GM20000 (cell line): ENCODE results near the gene CPT1C.

Source experiments
- DNase-seq: peaks from one replicate; pipeline ENCODE4 v3.0.0; 2012; ENCODE audit warnings: low spot score
- TF ChIP-seq, protein P1 (sequence below): IDR thresholded peaks from 2 replicates; pipeline ENCODE4 v1.5.1; 2012; ENCODE audit warnings: mild to moderate bottlenecking, control low read depth; ENCODE audit errors: extremely low read depth, missing control alignments

The CPT1C gene

DNA sequence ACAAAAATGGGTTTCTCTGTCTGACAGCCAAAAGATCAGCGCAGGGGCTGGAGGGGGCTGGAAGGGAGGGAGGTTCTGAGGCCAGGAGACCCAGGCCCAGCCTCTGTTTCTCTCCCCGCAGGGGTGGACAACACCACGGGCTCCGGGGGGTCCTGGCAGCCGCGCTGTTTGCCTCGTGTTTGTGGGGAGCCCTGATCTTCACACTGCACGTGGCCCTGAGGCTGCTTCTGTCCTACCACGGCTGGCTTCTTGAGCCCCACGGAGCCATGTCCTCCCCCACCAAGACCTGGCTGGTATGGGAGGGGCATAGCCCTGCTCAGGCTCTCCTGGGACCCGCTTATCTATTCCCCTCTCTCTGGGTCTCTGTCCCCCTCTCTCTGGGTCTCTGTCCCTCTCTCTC is 9.6 kb downstream of the CPT1C start:
- TF ChIP-seq, protein P1, sequence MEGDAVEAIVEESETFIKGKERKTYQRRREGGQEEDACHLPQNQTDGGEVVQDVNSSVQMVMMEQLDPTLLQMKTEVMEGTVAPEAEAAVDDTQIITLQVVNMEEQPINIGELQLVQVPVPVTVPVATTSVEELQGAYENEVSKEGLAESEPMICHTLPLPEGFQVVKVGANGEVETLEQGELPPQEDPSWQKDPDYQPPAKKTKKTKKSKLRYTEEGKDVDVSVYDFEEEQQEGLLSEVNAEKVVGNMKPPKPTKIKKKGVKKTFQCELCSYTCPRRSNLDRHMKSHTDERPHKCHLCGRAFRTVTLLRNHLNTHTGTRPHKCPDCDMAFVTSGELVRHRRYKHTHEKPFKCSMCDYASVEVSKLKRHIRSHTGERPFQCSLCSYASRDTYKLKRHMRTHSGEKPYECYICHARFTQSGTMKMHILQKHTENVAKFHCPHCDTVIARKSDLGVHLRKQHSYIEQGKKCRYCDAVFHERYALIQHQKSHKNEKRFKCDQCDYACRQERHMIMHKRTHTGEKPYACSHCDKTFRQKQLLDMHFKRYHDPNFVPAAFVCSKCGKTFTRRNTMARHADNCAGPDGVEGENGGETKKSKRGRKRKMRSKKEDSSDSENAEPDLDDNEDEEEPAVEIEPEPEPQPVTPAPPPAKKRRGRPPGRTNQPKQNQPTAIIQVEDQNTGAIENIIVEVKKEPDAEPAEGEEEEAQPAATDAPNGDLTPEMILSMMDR = no peak
- no peak for DNase-seq

DNA sequence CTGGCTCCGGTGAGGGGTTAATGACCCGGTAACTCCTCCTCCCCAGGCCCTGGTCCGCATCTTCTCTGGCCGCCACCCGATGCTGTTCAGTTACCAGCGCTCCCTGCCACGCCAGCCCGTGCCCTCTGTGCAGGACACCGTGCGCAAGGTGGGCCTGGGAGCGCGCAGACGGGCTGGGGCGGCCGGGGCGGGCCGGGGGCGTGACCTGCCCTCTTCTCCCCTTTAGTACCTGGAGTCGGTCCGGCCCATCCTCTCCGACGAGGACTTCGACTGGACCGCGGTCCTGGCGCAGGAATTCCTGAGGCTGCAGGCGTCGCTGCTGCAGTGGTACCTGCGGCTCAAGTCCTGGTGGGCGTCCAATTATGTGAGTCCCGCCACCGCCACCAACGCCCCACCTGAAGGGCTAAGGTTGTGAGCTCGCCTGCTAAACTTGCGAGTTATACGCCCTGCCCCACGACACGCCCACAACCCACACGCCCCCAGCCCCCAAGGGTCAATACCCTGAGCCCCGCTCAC is 10.4 kb downstream of the CPT1C start:
- TF ChIP-seq, protein P1 = no peak
- DNase-seq = no peak

DNA sequence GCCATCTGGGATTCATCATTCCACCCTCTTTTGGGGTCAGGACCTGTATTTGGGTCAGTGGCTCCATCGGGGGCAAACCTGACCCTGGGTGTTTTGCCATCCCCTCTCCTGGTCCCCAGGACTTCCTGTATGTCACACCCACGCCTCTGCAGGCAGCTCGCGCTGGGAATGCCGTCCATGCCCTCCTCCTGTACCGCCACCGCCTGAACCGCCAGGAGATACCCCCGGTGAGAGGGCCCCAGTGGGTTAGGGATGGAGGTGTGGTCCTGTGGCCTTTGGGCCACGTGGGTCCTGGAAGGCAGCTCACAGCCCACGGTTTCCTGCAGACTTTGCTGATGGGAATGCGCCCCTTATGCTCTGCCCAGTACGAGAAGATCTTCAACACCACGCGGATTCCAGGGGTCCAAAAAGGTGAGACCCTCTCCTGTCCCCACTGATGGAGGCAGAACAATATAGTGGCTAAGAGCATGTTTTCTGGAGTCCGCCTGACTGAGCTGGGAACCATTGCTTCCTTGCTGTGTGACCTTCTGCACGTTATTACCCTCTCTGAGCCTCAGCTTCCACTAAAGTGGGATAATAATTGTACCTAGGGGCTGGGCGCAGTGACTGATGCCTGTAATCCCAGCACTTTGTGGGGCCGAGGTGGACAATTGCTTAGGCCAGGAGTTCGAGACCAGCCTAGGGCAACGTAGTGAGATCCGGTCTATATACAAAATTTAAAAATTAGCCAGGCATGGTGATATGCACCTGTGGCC is 14.1 kb downstream of the CPT1C start:
- no peak for DNase-seq
- TF ChIP-seq, protein P1 = no peak

DNA sequence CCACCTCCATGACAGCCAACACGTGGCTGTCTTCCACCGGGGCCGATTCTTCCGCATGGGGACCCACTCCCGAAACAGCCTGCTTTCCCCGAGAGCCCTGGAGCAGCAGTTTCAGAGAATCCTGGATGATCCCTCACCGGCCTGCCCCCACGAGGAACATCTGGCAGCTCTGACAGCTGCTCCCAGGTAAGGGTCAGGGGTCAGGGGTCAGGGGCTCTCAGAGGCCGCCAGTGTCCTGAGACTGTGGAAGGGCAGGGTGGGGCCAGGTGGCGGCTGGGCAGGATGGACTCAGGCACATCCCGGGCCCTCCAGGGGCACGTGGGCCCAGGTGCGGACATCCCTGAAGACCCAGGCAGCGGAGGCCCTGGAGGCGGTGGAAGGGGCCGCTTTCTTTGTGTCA is 15.0 kb downstream of the CPT1C start:
- DNase-seq = no peak
- TF ChIP-seq, protein P1 = no peak

DNA sequence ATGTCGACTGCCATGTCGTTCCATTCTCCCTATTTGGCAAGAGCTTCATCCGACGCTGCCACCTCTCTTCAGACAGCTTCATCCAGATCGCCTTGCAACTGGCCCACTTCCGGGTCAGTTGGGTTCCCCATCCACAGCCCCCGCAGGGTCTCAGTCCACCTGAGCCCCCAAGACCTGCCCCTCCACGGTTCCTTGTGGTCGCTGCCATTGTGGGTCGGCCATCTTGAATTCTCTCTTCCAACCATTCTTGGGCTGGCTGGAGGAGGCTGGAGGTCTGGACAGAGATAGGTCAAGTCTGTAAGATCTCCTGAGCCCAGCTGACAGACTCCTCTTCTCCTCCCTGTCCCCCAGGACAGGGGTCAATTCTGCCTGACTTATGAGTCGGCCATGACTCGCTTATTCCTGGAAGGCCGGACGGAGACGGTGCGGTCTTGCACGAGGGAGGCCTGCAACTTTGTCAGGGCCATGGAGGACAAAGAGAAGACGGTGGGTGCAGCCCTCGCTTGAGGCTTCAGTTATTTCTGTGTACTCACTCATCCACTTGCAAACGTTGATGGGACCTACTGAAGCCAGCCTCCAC is 19.5 kb downstream of the CPT1C start:
- TF ChIP-seq, protein P1 = no peak
- DNase-seq = no peak

DNA sequence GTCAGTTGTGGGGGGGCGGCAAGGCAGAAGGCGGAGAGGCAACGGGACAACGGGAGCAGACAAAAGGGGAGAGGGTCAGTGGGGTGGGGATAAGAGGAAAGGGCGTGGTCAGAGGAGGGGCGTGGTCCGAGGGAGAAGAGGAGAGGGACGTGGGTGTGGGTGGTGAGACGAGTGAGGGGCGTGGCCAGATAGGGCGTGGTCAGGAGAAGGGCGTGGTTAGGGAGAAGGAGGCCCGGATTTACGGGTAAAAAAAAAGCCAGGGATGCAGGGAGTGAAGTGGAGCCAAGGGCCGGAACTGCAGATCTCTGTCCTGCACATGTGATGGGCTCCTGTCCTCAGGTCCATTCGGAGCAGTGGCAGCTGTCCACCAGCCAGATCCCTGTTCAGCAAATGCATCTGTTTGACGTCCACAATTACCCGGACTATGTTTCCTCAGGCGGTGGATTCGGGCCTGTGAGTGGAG is 21.5 kb downstream of the CPT1C start:
- DNase-seq = no peak
- TF ChIP-seq, protein P1 = no peak

DNA sequence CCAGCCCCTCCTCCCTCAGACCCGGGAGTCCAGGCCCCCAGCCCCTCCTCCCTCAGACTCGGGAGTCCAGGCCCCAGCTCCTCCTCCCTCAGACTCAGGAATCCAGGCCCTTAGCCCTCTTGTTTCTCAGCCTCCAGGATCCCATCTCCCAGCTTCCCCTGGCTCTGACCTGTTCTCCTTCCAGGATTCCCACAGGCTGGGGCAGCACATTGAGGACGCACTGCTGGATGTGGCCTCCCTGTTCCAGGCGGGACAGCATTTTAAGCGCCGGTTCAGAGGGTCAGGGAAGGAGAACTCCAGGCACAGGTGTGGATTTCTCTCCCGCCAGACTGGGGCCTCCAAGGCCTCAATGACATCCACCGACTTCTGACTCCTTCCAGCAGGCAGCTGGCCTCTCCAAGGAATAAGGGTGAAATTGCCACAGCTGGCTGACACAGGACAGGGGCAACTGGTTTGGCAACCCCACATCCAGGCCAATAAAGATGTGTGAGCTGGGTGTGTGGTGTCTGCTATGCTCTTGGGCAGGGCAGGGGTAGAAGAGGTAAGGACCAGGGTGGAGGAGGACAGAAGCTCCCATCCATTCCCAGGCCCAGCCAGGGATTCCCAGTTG is 22.4 kb downstream of the CPT1C start:
- TF ChIP-seq, protein P1 = no peak
- DNase-seq = no peak
